Limb (tissue), 2 donors: ENCODE results near the gene ZFAND6.
A peak's percentile ranks its signal among the peaks of the same experiment; 100 is the strongest.
"Not testable (repeated sequence)": the region's sequence is repeated elsewhere in the genome, so short reads cannot be mapped to it uniquely, and the experiment has no call there.

Experiments
- DNase-seq, 2 donors: peaks; one replicate each; pipeline ENCODE4 v3.0.0-alpha.2; 2016; ENCODE audit errors: extremely low spot score in 2 of 2

Gene ZFAND6

DNA sequence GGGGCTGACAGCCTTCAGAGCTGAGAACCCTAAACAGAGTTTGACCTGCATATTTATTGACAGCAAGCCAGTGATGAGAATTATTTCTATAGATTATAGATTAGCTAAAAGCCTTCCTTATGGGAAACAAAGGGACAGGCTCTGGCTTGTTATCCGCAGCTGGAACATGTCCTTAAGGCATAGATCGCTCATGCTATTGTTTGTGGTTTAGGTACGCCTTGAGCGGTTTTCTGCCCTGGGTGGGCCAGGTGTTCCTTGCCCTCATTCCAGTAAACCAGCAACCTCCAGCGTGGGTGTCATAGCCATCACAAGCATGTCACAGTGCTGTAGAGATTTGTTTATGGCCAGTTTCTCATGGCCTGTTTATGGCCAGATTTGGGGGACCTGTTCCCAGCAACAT, 83.2 kb downstream of the ZFAND6 start:
- DNase-seq, result no peak

DNA sequence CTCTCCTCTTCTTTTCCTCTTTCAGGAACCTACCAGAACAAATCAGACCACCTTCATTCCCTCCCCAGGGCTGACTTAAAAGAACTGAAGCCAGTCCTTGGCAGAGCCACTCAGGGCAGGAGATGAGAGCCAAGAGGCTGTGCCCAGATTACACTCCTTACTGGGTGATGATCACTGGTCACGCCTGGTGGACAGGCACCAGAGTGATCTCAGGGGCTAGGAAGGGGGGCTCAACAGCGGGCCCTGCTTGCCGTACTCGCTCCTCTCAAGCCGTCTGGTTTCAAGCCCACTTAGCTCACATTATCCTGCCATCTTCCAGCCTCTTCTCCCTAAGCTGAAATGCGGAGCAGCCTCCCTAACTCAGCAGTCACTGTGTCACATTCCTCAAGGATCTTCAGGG, 91.7 kb downstream of the ZFAND6 start:
- no peak for DNase-seq

DNA sequence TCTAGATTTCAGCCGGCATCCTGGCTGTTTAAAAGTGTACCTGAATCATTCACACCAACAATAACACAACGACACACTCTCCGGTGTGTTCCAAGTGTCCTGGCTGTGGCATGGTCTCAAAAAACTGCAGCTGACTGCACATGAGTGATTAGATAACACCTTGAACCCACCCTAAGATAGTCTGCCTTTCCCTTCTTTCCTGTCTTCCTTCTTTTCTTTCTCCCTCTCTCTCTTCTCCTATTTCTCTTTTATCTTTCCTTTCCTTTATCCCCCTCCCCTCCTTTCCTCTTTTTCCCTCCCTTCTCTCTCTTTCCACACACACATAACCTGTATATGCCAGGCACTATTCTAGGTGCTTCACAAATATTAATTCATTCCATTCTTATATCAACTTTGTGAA, 92.1 kb downstream of the ZFAND6 start:
- no peak for DNase-seq

DNA sequence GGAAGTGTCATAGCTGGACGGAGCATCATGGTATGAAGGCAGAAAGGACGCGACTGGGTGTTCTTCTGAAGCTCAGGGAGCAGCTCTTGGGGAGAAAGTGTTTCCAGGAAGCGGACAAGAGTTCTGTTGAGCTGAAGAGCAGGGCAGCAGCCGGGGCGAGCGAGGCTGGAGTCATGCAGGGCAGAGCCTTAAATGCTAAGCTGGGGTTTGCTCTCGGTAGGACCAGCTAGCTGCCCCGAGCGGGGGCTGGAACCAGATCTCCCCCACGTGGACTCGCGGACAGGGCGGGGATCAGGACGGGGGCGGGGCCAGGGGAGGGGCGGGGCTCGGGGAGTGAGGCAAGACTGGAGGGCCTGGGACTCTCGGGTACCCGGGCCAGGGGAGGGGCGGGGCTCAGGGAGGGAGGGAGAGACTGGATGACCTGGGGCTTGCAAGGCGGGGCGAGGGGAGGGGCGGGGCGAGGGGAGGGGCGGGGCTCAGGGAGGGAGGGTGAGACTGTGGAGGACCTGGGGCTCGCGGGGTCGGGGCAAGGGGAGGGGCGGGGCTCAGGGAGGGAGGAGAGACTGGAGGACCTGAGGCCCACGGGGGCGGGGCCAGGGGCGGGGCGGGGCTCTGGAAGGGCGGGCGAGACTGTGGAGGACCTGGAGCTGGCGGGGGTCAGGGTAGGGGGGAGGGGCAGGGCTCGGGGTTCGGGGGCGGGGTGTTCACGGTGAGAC, 92.9 kb downstream of the ZFAND6 start:
- DNase-seq, result peak; percentile 73 to 95

DNA sequence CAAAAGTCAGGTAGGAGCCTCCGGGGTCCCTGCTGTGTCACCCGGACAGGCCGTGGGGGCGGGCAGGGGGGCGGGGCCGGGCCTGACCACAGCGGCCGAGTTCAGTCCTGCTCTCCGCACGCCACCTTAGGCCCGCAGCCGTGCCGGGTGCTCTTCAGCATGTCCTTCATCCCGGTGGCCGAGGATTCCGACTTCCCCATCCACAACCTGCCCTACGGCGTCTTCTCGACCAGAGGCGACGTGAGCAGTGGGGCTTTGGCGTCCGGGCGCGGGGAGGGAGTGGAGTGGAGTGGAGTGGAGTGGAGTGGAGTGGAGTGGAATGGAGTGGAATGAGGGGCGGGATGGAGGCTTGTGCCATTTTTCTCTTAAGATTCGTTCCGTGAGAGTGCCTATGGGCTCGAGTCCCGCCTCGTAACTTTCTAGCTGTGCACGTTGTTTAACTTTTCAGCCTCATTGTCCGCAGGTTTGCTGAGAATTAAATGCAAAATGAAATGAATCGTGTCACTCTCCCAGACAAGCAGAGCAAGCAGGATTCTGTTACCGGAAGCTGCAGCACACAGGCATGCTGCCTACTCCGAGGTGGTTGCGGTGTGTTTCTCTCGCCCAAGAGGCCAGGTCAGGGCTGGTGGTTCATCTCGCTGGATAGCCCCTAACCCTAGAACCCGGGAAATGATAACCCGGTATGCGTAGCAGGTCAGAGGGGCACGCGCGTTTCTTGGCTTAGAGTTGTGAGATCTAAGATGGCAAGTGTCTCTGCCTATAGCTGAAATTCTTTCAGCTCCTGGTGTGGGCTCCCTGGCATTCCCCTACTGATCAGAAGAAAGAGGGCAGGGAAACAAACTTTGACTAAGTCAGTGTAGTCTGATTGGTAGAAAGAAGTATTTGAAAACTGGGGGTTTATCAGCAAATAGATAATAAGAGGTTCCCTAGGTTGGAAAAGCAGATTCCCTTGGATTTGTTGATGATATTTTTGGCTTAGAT, 93.7 kb downstream of the ZFAND6 start, which contains the start of gene FAH:
TSS of gene FAH (plus strand) at position 104 of the 981 bp plus-strand sequence. CDS start at position 160, 56 bp downstream.
- DNase-seq, result peak in 1 of 2 donors; percentile 4

DNA sequence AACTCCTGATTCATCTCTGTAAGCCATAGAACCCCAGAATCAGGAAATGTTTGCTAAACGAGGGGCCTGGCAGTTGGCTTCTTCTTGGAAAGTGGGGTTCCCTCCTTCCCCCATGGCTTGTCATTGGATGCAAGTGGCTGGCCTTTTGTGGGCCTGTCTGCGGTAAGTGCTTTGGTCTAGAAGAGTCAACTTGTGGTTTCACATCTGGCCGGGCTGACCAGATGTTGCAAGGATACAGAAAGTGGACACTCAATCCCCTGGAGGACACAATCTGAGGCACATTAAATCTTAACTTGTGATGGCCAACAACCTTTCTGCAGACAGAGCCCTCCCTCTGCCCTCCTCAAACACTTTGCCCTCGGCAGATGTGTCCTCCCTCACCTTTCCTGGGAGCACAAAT, 94.4 kb downstream of the ZFAND6 start:
- DNase-seq, result no peak

DNA sequence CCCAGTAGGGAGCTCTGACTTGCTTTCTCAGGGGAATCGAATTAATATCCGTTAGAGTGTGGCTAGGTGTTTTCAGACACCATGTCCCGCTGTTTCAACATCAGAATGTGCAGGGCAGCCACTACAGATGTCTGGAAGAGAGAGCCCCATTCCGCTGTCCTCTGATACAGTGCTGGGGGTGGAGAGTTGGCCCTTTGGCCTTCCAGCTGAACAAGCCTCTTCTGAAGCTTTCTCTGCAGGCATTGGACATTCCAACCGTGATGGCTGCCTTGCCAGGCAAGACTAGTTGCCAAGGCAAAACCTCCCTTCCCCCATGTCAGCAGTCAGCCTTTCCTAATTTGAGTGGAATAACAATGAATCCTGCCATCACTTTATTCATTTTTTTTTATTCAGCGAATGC, 94.9 kb downstream of the ZFAND6 start:
- no peak for DNase-seq

DNA sequence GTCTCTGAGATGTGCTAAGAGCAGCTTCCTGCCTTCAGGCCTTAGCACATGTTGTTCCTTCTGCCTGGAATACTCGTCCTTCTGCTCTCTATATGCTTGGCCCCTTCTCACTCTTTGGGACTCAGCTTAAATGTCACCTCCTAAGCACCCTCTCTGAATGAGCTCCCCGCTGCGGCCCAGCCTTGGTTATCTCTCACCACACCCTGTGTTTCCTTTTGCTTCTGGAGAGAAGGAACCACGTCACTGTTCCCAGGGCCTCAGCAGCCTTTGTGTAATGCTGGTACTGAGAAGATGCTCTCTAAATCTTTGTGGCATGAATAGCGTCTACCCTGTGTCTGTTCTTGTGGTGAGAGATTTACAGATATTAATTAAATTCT, 95.5 kb downstream of the ZFAND6 start:
- DNase-seq, result no peak

DNA sequence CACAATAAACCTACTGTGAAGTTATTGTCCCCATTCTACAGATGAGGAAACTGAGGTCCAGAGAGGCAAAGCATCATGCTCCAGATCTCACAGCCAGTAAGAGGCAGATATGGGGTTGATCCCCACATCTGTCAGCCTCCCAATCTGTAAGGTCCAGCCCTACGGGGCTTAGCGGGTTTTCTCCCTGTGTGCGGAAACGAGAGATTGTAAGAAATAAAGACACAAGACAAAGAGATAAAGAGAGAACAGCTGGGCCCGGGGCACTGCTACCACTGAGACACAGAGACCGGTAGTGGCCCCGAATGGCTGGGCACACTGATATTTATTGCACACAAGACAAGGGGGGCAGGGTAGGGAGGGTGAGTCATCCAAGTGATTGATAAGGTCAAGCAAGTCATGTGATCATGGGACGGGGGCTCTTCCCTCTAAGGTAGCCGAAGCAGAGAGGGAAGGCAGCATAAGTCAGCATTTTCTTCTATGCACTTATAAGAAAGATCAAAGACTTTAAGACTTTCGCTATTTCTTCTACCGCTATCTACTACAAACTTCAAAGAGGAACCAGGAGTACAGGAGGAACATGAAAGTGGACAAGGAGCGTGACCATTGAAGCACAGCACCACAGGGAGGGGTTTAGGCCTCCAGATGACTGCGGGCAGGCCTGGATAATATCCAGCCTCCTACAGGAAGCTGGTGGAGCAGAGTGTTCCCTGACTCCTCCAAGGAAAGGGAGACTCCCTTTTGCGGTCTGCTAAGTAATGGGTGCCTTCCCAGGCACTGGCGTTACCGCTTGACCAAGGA, 96.1 kb downstream of the ZFAND6 start:
- DNase-seq, result not testable (repeated sequence)

DNA sequence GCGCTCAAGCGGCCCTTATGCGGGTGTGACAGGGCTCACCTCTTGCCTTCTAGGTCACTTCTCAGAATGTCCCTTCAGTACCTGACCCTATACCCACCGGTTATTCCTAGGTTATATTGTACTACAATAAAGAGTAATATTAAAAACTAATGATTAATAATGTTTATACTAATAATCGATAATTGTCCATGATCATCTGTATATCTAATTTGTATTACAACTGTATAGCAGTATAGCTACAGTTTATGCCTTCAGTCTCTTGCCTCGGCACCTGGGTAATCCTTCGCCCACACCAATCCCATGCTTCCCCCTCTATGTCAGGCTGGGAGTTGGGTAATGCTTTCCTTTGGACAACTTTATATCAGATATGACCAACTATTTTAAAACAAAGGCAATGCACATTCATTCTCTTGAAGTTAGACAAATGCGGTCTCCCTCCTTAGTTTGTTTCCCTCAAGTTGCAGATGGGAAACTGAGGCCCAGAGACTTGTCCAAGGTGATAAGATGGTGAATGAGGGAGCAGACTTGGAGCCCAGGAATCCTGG, 96.8 kb downstream of the ZFAND6 start:
- DNase-seq, result no peak

DNA sequence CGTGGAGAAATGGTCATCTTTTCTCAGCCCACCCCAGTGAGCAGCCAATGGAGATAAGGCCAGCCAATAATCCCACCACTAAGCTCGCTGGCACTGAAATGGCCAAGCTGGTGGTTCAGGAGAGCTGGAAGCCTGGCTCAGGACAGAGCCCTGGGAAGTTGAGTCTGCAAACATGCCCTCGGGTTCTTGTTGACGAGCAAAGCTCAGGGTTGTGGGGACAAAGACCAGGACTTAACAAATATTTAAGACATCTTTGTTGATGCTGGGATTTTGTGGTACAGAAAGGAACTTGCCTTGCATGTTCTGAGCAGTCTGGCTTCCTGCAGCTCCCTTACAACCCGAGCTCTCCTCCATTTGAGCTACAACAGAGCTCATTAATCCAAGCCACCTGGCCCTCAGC, 97.7 kb downstream of the ZFAND6 start:
- no peak for DNase-seq

DNA sequence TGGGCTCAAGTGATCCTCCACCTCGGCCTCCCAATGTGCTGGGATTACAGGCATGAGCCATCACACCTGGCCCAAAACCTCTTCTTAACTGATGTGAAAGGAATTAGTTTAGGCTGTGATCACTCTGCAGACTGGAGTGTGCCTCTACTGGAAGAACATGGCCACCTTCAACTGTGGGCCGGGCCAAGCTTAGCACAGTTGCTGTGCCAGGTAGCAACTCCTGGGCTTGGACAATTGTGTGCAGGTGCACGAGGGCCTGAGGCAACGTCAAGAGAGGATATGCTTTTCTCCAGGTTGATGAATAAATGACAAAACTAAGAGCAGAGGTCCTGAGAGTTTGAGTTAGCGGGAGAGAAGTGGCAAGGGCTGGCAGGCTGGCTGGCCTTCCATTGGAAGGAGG, 99.8 kb downstream of the ZFAND6 start:
- no peak for DNase-seq

DNA sequence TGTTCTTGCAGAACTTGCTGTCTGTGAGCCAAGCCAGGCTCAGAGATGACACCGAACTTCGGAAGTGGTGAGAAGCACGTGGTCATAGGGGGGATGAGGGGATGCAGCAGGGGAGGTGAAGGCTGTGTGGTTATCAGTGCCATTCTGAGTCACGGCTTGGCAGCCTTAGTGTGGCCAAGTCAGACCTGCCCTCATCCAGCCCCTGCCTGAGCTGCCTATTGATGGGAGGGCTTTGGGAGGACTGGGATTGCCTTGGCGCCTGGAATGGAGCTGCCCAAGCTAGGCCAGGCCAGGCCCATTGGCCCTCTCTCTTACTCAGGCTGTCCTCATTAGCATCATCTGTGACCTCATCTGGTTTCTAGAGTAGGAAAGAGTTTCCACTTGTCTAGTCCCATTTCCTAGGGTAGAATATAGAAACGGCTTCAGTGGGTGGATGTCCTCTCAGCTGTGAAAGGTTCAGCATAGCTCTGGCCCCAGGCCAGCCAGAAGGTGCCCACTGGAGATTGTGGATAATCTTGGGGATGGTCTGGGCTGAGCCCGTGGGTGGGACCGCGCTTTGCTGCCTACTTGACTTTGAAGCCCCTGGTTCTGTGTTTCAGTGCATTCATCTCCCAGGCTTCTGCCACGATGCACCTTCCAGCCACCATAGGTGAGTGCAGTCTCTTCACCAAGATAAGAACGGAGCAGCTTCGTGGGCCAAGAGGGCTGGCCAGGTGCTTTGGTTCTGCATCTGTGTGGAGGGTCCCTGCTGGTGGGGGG, 100.5 kb downstream of the ZFAND6 start:
- no peak for DNase-seq

DNA sequence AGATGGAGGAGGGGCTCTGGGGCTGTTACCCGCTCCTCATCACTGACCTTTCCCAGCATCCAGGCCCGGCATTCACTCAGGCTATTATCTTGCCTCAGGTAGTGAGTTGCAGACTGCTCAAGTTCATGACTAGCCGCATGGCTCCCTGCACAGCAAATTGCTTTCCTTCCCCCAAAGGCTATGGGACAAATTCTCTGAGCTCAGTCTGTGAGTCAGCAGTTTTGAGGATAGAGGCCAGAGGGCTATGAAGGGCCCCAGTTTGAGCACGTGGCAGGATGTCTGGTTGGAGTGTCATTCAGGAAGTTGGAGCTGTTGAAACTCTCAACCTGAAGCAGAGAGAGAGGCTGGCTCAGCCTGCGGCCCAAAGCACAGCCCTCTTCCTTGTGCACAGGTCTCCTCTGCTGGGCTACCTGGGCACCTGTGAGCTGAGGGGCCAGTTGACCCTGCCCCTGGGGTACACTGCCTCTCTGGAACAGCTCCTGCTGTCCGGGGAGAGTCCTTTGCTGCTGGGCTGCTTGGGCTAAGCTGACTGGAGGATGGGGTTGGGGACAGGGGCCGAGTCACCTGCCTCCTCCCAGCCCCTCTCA, 101.2 kb downstream of the ZFAND6 start:
- DNase-seq, result no peak

DNA sequence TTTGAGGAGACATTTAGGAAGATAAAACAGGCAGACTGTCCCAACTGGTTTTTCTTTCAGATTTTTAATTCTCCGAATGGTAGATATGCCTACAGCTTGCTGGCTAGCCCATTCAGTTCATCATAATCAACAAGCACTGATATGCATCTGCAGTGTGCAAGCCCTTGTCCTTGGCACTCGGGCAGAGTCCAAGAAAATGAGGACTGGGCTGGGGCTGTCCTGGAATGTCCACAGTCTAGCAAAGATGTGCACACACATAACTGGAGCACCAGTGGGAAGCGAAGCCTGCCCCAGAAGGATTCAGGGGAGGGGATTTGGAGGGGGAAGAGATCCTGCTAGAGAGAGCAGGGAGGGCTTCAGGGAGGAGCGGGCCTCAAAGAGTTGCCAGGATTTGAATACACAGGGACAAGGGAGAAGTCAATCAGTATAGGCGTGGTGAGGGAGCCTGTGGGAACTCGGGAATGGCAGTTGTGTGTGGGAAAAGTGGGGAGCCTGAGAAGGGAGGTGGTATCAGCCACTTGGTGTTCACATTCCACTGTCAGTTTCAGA, 102.1 kb downstream of the ZFAND6 start:
- no peak for DNase-seq

DNA sequence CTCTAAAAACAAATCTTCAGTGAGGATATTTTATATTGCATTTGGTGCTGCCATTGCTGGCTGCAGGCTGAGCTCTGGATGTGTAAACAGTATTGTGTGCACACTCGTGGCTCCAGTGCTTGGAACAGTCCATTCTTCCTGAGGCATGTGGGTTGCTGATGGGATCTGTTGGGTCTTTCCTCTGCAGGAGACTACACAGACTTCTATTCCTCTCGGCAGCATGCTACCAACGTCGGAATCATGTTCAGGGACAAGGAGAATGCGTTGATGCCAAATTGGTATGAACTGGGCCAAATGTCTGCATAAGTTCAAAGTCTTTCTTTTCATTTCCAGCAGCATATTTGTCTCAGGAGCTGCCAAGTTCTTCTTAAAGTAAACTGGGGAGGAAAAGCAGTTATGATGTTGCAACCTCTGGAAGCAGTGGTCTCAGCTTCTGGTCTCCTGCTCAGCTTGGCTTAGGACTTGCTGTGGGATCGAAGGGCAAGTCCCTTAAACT, 102.6 kb downstream of the ZFAND6 start:
- no peak for DNase-seq

DNA sequence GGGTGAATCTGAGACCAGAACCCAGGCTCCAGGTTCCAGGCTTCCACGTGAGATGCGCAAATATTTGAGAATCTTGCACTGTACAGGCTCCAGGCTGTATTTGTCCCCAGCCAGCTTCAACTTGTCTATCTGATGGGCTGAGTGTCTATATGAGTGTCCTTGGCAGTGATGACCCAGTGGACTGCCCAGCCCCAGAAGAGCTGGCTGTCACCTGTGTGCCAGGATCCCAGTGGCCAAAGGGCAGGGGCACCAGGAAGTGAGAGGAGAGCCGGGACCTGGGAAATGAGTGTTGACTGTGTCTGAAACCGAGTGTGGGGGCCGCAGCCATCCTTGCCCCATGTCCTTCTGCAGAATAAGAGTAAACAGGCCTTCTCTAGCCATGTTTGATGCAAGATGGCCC, 103.7 kb downstream of the ZFAND6 start:
- DNase-seq, result no peak

DNA sequence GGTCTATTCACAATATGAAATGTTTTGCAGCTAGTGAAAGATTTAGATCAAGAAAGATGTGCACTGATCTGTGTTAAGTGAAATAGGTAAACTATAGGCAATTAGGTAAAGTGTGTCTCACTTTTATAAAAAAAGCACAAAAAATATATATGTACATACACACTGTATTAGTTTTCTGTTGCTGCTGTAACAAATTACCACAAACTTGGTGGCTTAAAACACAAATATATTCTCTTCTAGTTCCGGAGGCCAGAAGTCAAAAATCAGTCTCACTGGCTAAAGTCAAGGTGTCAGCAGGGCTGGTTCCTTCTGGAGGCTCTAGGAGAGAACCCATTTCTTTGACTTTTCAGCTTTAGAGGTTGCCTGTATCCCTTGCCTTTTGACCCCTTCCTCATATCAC, 104.4 kb downstream of the ZFAND6 start:
- no peak for DNase-seq

DNA sequence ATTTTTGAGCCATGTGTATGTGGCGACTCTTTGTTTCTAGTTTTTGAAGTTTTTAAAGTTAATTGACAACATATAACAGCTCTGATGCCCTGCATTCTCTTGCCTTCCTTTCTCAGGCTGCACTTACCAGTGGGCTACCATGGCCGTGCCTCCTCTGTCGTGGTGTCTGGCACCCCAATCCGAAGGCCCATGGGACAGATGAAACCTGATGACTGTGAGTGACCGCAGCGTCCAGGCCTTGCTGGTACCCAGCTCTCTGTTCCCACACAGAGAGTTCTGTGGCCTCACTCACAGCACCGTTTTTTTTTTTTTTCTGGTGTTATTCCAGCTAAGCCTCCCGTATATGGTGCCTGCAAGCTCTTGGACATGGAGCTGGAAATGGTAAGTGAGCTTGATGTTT, 108.5 kb downstream of the ZFAND6 start:
- DNase-seq, result no peak

DNA sequence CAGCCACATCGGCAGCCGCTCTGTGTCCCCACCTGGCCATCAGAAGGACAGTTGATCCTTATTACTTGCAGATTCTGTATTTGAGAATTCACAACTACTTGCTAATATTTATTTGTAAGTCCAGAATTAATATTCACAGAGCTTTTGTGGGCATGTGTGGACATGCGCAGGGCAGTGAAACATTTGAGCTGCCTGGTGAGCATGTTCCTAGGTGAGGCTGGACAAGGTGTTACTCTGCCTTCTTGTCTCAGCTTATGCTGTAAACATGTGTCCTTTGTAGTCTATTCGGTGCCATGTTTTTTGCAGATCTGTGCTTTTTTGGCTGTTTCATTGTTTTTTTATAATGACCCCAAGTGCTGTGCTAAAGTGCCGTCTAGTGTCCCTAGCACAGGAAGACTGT, 108.9 kb downstream of the ZFAND6 start:
- no peak for DNase-seq
